ENCODE results near the gene KIAA1958.

KIAA1958 gene

GRCh38 chr9:112546149-112547012, 59.8 kb downstream of the KIAA1958 start:
- no peak overlapping the region for H3K4me3 ChIP-seq (ENCODE audit: insufficient read depth in 1 of 2, low read depth in 1 of 2, low read length in 2 of 2)
- no peak overlapping the region for H3K23ac ChIP-seq (ENCODE audit: low read length in 2 of 2)
- no peak overlapping the region for H2AK5ac ChIP-seq (ENCODE audit: low read length, severe bottlenecking)
- no peak overlapping the region for H2BK120ac ChIP-seq (ENCODE audit: low read depth, low read length)
- H3K4me2 ChIP-seq (ENCODE audit: low read length, poor library complexity, severe bottlenecking), result no peak overlapping the region
- no peak overlapping the region for H4K8ac ChIP-seq (ENCODE audit: low read length)
- DNase-seq, result peak; percentile 67
- no peaks in the 10 kb centered on the region for H3K36me3 ChIP-seq (ENCODE audit: control insufficient read depth in 1 of 2, insufficient read depth in 2 of 2, low read depth in 1 of 2, low read length in 2 of 2)
- H2AFZ ChIP-seq (ENCODE audit: low read depth, low read length), result no peak overlapping the region
- H3K18ac ChIP-seq (ENCODE audit: low read depth in 1 of 2, low read length in 2 of 2), result peak overlapping the region in 1 of 2 experiments; percentile 10
- H3K27me3 ChIP-seq (ENCODE audit: control insufficient read depth in 1 of 2, insufficient read depth in 1 of 2, low read length in 2 of 2), result no peaks in the 10 kb centered on the region
- no peak overlapping the region for H3K14ac ChIP-seq (ENCODE audit: low read length in 2 of 2)
- peaks cover 19% of the 10 kb centered on the region for H3K79me1 ChIP-seq (replicated peaks; ENCODE audit: low read length, poor library complexity, severe bottlenecking)
- H2BK5ac ChIP-seq (ENCODE audit: low read depth, low read length, poor library complexity, severe bottlenecking), result no peak overlapping the region
- H2BK12ac ChIP-seq (ENCODE audit: low read length in 2 of 2), result no peak overlapping the region
- no peak overlapping the region for H4K91ac ChIP-seq (ENCODE audit: low read length)
- no peak overlapping the region for H3K9ac ChIP-seq (ENCODE audit: low read length)
- H3K27ac ChIP-seq (ENCODE audit: low read length, poor library complexity, severe bottlenecking), result no peak overlapping the region
- H3K4ac ChIP-seq (ENCODE audit: low read depth in 1 of 2, low read length in 2 of 2), result no peak overlapping the region
- no peak overlapping the region for H2BK15ac ChIP-seq (ENCODE audit: low read depth, poor library complexity, severe bottlenecking)
- no peaks in the 10 kb centered on the region for H3K9me3 ChIP-seq (ENCODE audit: control insufficient read depth, low read length)
- 60% methylated on average over 3 of the region's 4 CpGs for WGBS
- peaks cover 2% of the 10 kb centered on the region for H3K4me1 ChIP-seq (ENCODE audit: control insufficient read depth, insufficient read depth, low read depth, low read length)

DNA sequence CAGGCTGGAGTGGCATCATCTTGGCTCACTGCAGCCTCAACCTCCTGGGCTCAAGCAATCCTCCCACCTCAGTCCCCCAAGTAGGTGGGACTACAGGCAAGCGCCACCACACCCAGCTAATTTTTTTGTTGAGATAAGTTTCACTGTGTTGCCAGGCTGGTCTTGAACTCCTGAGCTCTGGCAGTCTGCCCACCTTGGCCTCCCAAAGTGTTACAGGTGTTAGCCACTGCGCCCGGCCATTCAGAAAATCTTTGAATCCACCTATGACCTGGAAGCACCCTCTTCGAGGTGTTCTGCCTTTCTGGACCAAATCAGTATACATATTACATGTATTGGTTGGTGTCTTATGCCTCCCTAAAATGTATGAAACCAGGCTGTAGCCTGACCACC, 61.4 kb downstream of the KIAA1958 start:
- Histone ChIP-seq H3K4me1 (ENCODE audit: control insufficient read depth, insufficient read depth, low read depth, low read length) (peaks cover 1% of the 10 kb centered on the region), H3K79me1 (replicated peaks; ENCODE audit: low read length, poor library complexity, severe bottlenecking) (peaks cover 18% of the 10 kb centered on the region), H3K27me3 (ENCODE audit: control insufficient read depth in 1 of 2, insufficient read depth in 1 of 2, low read length in 2 of 2) (no peaks in the 10 kb centered on the region), H3K14ac (ENCODE audit: low read length in 2 of 2) (no peak overlapping the region), H3K23ac (ENCODE audit: low read length in 2 of 2) (no peak overlapping the region), H2BK5ac (ENCODE audit: low read depth, low read length, poor library complexity, severe bottlenecking) (no peak overlapping the region), H3K4me3 (ENCODE audit: insufficient read depth in 1 of 2, low read depth in 1 of 2, low read length in 2 of 2) (no peak overlapping the region), H3K4me2 (ENCODE audit: low read length, poor library complexity, severe bottlenecking) (no peak overlapping the region), H3K18ac (ENCODE audit: low read depth in 1 of 2, low read length in 2 of 2) (no peak overlapping the region), H2BK12ac (ENCODE audit: low read length in 2 of 2) (no peak overlapping the region), H4K8ac (ENCODE audit: low read length) (no peak overlapping the region), H2AFZ (ENCODE audit: low read depth, low read length) (no peak overlapping the region), H2BK15ac (ENCODE audit: low read depth, poor library complexity, severe bottlenecking) (no peak overlapping the region), H2AK5ac (ENCODE audit: low read length, severe bottlenecking) (no peak overlapping the region), H2BK120ac (ENCODE audit: low read depth, low read length) (no peak overlapping the region), H3K9ac (ENCODE audit: low read length) (no peak overlapping the region), H4K91ac (ENCODE audit: low read length) (no peak overlapping the region), H3K36me3 (ENCODE audit: control insufficient read depth in 1 of 2, insufficient read depth in 2 of 2, low read depth in 1 of 2, low read length in 2 of 2) (no peaks in the 10 kb centered on the region), H3K27ac (ENCODE audit: low read length, poor library complexity, severe bottlenecking) (no peak overlapping the region), H3K9me3 (ENCODE audit: control insufficient read depth, low read length) (no peaks in the 10 kb centered on the region), H3K4ac (ENCODE audit: low read depth in 1 of 2, low read length in 2 of 2) (peak overlapping the region in 1 of 2 experiments; percentile 15)
- WGBS, result 75% methylated on average over 4 of the region's 4 CpGs
- DNase-seq, result no peak

GRCh38 chr9:112548836-112549595, 62.4 kb downstream of the KIAA1958 start:
- Histone ChIP-seq H3K18ac (ENCODE audit: low read depth in 1 of 2, low read length in 2 of 2) (no peak overlapping the region), H3K4me3 (ENCODE audit: insufficient read depth in 1 of 2, low read depth in 1 of 2, low read length in 2 of 2) (no peak overlapping the region), H3K4ac (ENCODE audit: low read depth in 1 of 2, low read length in 2 of 2) (no peak overlapping the region), H3K9me3 (ENCODE audit: control insufficient read depth, low read length) (no peaks in the 10 kb centered on the region), H2BK120ac (ENCODE audit: low read depth, low read length) (no peak overlapping the region), H3K4me1 (ENCODE audit: control insufficient read depth, insufficient read depth, low read depth, low read length) (peaks cover 1% of the 10 kb centered on the region), H4K8ac (ENCODE audit: low read length) (no peak overlapping the region), H3K27me3 (ENCODE audit: control insufficient read depth in 1 of 2, insufficient read depth in 1 of 2, low read length in 2 of 2) (no peaks in the 10 kb centered on the region), H3K4me2 (ENCODE audit: low read length, poor library complexity, severe bottlenecking) (no peak overlapping the region), H3K36me3 (ENCODE audit: control insufficient read depth in 1 of 2, insufficient read depth in 2 of 2, low read depth in 1 of 2, low read length in 2 of 2) (no peaks in the 10 kb centered on the region), H3K27ac (ENCODE audit: low read length, poor library complexity, severe bottlenecking) (no peak overlapping the region), H2AFZ (ENCODE audit: low read depth, low read length) (no peak overlapping the region), H4K91ac (ENCODE audit: low read length) (no peak overlapping the region), H3K9ac (ENCODE audit: low read length) (no peak overlapping the region), H2BK5ac (ENCODE audit: low read depth, low read length, poor library complexity, severe bottlenecking) (no peak overlapping the region), H3K14ac (ENCODE audit: low read length in 2 of 2) (no peak overlapping the region), H3K79me1 (replicated peaks; ENCODE audit: low read length, poor library complexity, severe bottlenecking) (peaks cover 21% of the 10 kb centered on the region), H3K23ac (ENCODE audit: low read length in 2 of 2) (no peak overlapping the region), H2BK12ac (ENCODE audit: low read length in 2 of 2) (no peak overlapping the region), H2AK5ac (ENCODE audit: low read length, severe bottlenecking) (no peak overlapping the region), H2BK15ac (ENCODE audit: low read depth, poor library complexity, severe bottlenecking) (no peak overlapping the region)
- DNase-seq, result peak; percentile 54
- whole genome bisulfite sequencing, result 96% methylated on average over 1 of the region's 4 CpGs

DNA sequence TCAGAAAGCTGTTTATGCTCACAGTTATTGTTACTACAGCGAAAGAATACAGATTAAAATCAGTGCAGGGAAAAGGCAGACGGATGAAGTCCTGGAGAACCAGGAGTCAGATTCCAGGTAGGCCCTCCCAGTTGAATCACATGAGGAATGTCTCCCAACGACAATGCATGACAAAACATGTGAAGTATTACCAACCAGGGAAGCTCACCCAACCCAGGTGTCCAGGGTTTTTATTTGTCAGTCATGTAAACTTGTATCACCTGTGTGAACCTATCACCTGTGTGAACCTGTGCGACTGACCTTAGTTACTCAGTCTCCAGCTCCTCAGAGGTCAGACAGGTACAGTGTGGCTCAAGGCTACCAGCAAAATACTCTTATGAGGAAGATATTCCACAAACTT, 63.9 kb downstream of the KIAA1958 start:
- H4K8ac ChIP-seq (ENCODE audit: low read length), result no peak overlapping the region
- WGBS, result 84% methylated on average over 4 of the region's 4 CpGs
- no peaks in the 10 kb centered on the region for H3K9me3 ChIP-seq (ENCODE audit: control insufficient read depth, low read length)
- no peak overlapping the region for H3K23ac ChIP-seq (ENCODE audit: low read length in 2 of 2)
- H2BK12ac ChIP-seq (ENCODE audit: low read length in 2 of 2), result no peak overlapping the region
- no peak overlapping the region for H2BK15ac ChIP-seq (ENCODE audit: low read depth, poor library complexity, severe bottlenecking)
- no peak for DNase-seq
- no peaks in the 10 kb centered on the region for H3K27me3 ChIP-seq (ENCODE audit: control insufficient read depth in 1 of 2, insufficient read depth in 1 of 2, low read length in 2 of 2)
- peaks cover 24% of the 10 kb centered on the region for H3K79me1 ChIP-seq (replicated peaks; ENCODE audit: low read length, poor library complexity, severe bottlenecking)
- H2AFZ ChIP-seq (ENCODE audit: low read depth, low read length), result no peak overlapping the region
- no peak overlapping the region for H3K18ac ChIP-seq (ENCODE audit: low read depth in 1 of 2, low read length in 2 of 2)
- H2BK120ac ChIP-seq (ENCODE audit: low read depth, low read length), result no peak overlapping the region
- H3K4me2 ChIP-seq (ENCODE audit: low read length, poor library complexity, severe bottlenecking), result no peak overlapping the region
- H2AK5ac ChIP-seq (ENCODE audit: low read length, severe bottlenecking), result peak overlapping the region; percentile 37
- H3K4ac ChIP-seq (ENCODE audit: low read depth in 1 of 2, low read length in 2 of 2), result no peak overlapping the region
- H3K36me3 ChIP-seq (ENCODE audit: control insufficient read depth in 1 of 2, insufficient read depth in 2 of 2, low read depth in 1 of 2, low read length in 2 of 2), result no peaks in the 10 kb centered on the region
- H2BK5ac ChIP-seq (ENCODE audit: low read depth, low read length, poor library complexity, severe bottlenecking), result no peak overlapping the region
- H3K14ac ChIP-seq (ENCODE audit: low read length in 2 of 2), result no peak overlapping the region
- no peak overlapping the region for H3K9ac ChIP-seq (ENCODE audit: low read length)
- H3K4me3 ChIP-seq (ENCODE audit: insufficient read depth in 1 of 2, low read depth in 1 of 2, low read length in 2 of 2), result no peak overlapping the region
- peaks cover 3% of the 10 kb centered on the region for H3K4me1 ChIP-seq (ENCODE audit: control insufficient read depth, insufficient read depth, low read depth, low read length)
- H4K91ac ChIP-seq (ENCODE audit: low read length), result no peak overlapping the region
- H3K27ac ChIP-seq (ENCODE audit: low read length, poor library complexity, severe bottlenecking), result no peak overlapping the region

Measured in mesenchymal stem cell (in vitro differentiated cells and primary cell).